Coronary artery (tissue), 2 donors: ENCODE measurements around the gene GNL1.

Experiments
- DNase-seq: peaks from one replicate; pipeline ENCODE4 v3.0.0-alpha.2; 2017; ENCODE audit warnings: low spot score
- H3K27ac ChIP-seq, 2 donors: fragments of 200-600 bp; sonication (generic); one replicate each; pipeline ENCODE4 v1.5.1; 2016 to 2019
- H3K4me3 ChIP-seq: fragments of 200-600 bp; sonication (generic); 2 replicates; pipeline ENCODE4 v1.5.1; 2016; ENCODE audit warnings: mild to moderate bottlenecking, moderate library complexity
- CTCF ChIP-seq: fragments of 200-600 bp; sonication (generic); IDR thresholded peaks from one replicate; pipeline ENCODE4 v1.5.1; 2019; ENCODE audit warnings: antibody characterized with exemption

Gene GNL1

GRCh38 chr6:30583921-30584320, 27.6 kb upstream of the GNL1 start:
- TF ChIP-seq CTCF, result no peak
- Histone ChIP-seq H3K4me3 (no peak overlapping the region), H3K27ac (no peak overlapping the region)
- DNase-seq, result no peak

GRCh38 chr6:30578051-30578450, 21.8 kb upstream of the GNL1 start:
- Histone ChIP-seq H3K4me3 (no peak overlapping the region), H3K27ac (no peak overlapping the region)
- no peak for TF ChIP-seq CTCF
- no peak for DNase-seq

- H3K27ac ChIP-seq, result no peak overlapping the region
- TF ChIP-seq CTCF, result no peak
- DNase-seq, result no peak
- no peak overlapping the region for H3K4me3 ChIP-seq
Measured at GRCh38 chr6:30573113-30573512, 16.8 kb upstream of the GNL1 start.

- TF ChIP-seq CTCF, result no peak
- no peak for DNase-seq
- H3K4me3 ChIP-seq, result peak overlapping the region; percentile 82
- peak overlapping the region in 1 of 2 donors; percentile 87 for H3K27ac ChIP-seq
Measured at GRCh38 chr6:30572148-30572547, 15.9 kb upstream of the GNL1 start.

GRCh38 chr6:30571762-30572082, 15.4 kb upstream of the GNL1 start:
- no peak for DNase-seq
- Histone ChIP-seq H3K27ac (peak overlapping the region; percentile 87 to 90), H3K4me3 (peak overlapping the region; percentile 82)
- TF ChIP-seq CTCF, result no peak

GRCh38 chr6:30571075-30571761, 14.9 kb upstream of the GNL1 start, which contains the start of gene ABCF1:
Gene ABCF1 (plus strand): TSS chr6:30571442. CDS start chr6:30571488, 46 bp downstream.
- no peak for TF ChIP-seq CTCF
- peak; percentile 99 for DNase-seq
- Histone ChIP-seq H3K4me3 (peak within 1 kb of the TSS; percentile 82), H3K27ac (peak within 1 kb of the TSS; percentile 87 to 90)

- DNase-seq, result no peak
- TF ChIP-seq CTCF, result no peak
- Histone ChIP-seq H3K27ac (peak overlapping the region; percentile 87 to 90), H3K4me3 (peak overlapping the region; percentile 82)
Measured at GRCh38 chr6:30570740-30571074, 14.4 kb upstream of the GNL1 start.
